HG03045 (cell line): ENCODE data around the gene COPS2.
"Not testable (repeated sequence)": the region's sequence is repeated elsewhere in the genome, so short reads cannot be mapped to it uniquely, and the experiment has no call there.

Source experiments
- ATAC-seq: cut with Tn5 transposase; IDR thresholded peaks from one replicate; pipeline ENCODE4 v1.9.1; 2021; ENCODE audit warnings: mild to moderate bottlenecking, moderate library complexity; ENCODE audit not compliant: unreplicated experiment

COPS2 gene

DNA sequence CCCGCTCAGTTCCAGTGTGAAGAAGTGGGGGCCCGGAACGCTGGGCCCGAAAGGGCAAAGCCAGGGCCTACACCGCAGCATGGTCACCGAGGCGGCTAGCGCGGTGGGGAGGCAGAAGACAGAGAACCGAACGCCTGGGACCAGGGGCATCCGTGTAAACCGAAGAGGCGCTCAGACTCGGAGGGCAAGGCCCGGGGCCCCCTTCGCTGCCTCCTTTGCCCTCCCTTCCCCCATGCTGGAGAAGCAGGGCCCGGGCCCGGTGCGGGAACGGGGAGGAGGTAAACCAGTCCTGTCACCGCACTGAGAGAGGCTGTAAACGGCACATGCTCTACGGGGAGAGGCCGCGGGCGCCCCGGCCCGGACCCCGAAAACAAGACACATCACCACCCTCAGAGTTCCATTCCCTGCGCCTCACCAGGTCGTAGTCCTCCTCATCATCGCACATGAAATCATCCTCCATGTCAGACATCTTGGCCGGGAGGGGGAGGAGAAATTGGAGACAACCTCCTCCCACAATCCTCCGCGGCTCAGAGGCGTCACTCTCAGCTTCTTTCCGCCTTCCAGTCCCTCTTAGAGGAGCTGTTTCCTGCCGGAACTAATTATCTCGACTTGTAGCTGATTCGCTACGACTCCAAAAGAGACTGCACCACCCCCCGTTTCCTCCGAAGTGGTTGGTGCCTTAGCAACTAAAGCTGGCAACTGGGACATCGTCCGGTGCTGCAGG is at the start of gene COPS2:
COPS2 (minus strand) TSS at position 490 of the 724 bp plus-strand sequence; CDS start at position 469, 21 bp downstream.
- ATAC-seq = peak; percentile 93

DNA sequence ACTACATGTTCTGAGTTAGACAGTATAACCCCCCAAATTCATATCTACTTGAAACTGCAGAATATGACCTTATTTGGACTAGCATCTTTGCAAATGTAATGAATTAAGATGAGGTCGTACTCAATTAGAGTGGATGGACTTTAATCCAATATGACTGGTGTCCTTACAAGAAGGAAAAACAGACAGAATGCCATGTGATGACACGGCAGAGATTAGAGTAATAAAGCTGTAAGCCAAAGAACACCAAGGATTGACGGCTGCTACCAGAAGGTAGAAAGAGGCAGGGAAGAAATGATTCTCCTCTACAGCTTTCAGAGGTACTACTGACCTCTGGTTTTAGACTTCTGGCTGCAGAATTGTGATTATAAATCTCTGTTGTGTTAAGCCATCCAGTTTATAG is 44.9 kb upstream of the COPS2 start:
- ATAC-seq = no peak

DNA sequence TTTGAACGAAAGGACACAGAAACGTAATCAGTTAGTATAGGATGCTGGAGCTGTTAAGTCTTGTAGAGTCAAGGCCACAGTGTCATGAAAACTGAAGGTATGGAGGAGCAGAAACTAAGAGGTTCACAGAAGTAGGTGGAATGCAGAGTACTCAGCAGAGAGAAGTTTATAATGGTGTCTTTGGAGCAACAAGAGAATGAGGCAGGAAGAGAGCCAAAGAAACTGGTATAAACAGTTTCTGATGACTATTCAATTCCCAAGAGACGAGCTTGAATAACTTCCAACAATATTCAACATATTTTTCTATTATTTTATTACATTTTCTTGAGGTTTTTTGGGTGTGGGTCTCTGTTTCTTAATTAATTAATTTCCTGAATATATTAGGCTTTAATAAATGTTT is 44.3 kb upstream of the COPS2 start:
- no peak for ATAC-seq

DNA sequence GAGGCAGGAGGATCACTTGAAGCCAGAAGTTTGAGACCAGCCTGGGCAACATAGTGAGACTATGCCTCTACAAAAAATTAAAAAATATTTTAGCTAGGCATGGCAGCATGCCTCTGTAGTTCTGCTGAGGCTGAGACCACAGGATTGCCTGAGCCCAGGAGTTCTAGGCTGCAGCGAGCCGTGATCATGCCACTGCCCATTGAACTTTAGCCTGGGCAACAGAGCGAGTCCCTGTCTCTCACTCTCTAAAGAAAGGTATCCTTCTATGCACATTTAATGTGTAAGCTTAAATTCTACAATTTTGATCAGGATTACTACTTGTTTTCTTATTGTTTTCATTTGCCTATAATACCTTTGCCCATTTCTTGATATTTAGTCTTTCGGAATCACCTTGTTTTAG is 41.5 kb upstream of the COPS2 start:
- ATAC-seq = no peak

DNA sequence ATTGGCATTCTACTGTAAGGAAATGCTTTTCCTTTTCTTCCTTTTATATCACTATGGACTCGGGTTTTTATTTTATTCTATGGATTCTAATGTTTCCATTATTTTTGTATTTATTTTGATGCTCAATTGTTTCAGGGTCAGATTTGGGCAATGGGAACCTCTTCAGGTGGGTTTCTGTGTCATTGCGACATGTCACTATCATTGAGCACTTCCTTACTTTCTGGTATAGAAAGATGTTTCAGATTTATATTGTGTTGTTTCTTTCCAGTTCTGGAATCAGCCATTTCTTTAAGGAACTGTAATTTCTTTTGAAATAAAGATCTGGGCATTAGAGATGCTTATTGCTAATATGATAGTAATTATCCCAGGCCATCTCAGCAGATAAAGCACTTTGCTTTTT is 36.5 kb upstream of the COPS2 start:
- ATAC-seq = no peak

DNA sequence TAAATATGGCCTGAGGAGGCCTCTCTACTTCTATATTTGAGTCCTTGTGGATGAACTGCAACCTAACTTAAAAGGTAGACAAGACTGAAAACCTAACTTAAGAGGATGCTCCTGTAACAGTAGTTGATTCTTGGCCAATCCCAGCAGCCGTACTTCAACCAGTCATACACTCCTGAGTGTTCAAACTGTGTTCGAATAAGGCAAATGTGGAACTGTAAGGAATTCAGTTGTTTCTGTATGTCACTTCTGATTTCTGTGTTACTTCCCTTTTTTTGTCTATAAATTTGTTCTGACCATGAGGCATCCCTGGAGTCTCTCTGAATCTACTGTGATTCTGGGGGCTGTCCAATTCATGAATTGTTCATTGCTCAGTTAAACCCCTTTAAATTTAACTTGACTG is 35.2 kb upstream of the COPS2 start:
- ATAC-seq = no peak

DNA sequence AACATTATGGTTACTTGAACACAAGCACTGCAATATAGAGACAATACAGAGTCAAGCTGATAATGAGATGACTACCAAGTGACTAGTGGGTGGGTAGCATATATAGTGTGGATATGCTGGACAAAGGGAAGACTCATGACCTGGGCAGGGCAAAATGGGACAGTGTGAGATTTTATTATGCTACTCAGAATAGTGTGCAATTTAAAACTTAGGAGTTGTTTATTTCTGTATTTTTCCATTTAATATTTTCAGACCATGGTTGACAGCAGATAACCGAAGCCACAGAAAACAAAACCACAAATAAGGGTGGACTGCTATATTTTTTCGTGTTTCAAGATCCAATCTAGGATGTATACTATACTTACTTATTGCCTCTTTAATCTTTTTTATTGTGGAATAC is 34.2 kb upstream of the COPS2 start:
- ATAC-seq = no peak

DNA sequence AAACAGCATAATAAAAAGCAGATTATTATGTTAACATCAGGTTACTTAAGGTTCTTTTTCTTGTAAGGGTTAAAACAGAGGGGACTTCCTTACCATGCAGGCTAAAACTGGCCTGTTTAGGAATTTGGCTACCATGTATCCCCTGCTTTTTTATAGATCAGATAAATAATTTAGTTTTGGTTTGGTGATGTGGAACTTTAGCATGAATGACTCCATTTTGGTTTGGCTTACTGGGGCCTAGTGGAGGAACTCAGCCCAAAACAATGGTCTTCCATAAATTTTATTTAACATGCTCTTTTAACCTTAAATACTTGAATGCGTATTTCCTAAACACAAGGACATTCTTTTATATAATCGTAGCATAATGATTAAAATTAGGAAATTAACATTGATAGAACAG is 33.5 kb upstream of the COPS2 start:
- no peak for ATAC-seq

DNA sequence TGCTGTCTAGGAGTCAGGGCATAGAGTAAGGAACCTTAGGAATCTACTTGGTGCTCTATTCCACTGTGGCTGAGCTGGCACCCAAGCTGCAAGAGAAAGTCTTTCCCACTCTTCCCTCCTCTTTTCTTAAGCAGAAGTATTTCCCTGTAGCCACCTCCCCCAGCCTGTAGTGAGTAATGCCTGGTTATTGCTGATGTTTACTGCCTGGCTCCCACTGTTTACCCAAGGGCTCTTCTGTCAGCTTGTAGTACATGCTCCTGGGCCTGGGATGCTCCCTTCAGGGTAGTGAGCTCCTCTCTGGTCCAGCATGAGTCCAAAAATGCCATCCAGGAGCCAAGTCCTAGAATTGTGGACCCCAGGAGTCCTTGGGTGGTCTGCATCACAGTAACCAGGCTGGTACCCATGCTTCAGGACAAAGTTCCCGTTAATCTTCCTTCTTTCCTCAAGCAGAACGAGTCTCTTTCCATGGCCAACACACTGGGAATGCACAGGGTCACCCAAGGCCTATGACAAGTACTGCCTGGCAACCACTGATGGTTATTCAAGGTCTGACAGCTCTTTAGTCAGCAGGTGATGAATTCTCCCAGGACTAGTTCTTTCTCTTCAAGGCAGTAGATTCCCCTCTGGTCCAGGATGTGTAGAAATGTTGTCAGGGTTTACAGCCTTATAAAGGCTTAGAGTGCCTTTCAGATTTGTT is 32.3 kb upstream of the COPS2 start:
- no peak for ATAC-seq

DNA sequence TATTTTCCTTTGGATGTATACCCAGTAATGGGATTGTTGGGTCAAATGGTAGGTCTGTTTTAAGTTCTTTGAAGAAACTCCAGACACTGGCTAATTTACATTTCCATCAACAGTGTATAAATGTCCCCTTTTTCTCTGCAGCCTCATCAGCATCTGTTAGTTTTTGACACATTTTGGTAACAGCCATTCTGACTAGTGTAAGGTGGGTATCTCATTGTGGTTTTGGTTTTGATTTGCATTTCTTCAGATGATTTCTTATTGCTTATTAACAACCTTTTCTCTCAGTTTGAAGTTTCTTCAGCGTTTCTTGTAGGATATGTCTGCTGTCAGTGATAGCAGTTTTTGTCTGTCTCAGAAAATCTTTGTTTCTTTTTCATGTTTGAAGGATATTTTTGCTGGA is 30.1 kb upstream of the COPS2 start:
- peak; percentile 47 for ATAC-seq

DNA sequence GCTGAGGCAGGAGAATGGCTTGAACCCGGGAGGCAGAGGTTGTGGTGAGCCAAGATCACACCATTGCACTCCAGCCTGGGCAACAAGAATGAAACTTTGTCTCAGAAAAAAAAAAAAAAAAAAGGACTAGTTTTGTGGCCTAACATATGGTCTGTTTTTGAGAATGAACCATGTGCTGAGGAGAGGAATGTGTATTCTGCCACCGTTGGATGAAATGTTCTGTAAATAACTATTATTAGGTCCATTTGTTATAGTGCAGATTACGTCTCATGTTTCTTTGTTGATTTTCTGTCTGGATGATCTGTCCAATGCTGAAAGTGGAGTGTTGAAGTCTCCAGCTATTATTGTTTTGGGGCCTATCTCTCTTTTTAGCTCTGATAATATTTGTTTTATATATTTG is 28.3 kb upstream of the COPS2 start:
- not testable (repeated sequence) for ATAC-seq

DNA sequence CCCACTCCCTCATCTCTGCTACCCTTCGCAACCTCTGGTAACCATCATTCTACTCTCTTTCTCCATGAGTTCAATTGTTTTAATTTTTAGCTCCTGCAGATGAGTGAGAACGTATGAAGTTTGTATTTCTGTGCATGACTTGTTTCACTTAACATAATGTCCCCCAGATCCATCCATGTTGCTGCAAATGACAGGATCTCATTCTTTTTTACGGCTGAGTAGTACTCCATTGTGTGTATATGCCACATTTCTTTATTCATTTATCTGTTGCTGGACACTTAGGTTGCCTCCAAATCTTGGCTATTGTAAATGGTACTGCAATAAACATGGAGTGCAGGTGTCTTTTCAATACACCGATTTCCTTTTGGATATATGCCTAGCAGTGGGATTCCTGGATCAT is 26.7 kb upstream of the COPS2 start:
- no peak for ATAC-seq

DNA sequence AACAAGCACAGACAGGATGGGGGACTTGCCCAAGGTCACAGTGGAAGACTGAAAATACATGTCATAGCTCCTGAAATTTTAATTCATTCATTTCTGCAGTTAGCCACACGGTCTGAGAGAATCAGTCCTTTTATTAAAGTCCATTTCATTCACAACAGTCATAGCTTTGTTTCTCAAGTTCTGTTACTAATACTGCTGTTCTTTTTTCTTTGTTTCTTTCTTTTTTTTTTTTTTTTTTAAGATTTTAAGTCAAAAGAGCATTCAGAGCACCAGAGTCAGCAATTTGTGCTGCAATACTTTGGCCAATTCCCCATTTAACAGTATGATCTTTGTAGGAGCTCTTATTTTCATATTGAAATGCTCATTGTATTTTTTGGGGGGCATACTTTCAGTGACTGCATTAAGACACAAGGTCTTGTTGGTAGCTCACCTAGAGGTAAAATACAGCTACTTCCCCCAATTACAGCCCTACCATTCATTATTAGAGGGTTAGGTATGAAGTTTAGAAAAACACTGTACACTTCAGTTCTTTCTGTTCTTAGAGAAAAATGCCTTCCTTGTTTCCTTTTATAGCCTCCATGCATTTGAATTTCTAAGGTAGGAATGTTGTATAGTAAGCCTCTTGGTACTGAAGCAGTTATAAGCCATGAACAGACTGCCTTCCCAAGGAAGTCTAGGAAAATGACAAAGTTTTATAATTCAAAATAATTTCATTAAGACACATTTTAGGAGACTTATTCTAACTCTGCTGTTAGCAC is 24.2 kb upstream of the COPS2 start:
- ATAC-seq = no peak

DNA sequence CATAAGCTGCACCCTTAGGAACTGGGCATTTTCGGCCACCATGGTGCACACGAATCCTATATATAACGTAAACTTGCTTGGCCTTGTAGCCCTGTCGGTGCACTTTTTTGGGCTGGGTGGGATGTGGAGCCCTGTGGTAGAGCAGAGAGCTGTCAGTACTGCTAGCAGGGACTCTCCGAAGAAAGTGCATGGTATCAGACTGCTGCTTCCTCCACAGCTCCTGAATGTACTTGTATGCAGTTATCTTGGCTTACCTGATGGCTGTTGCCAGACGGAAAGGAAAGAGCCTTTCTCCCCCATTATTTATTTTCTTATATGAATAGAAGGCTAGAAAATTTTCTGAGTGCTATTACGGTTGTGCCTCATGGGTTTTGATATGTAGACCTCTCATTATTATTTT is 23.1 kb upstream of the COPS2 start:
- no peak for ATAC-seq

DNA sequence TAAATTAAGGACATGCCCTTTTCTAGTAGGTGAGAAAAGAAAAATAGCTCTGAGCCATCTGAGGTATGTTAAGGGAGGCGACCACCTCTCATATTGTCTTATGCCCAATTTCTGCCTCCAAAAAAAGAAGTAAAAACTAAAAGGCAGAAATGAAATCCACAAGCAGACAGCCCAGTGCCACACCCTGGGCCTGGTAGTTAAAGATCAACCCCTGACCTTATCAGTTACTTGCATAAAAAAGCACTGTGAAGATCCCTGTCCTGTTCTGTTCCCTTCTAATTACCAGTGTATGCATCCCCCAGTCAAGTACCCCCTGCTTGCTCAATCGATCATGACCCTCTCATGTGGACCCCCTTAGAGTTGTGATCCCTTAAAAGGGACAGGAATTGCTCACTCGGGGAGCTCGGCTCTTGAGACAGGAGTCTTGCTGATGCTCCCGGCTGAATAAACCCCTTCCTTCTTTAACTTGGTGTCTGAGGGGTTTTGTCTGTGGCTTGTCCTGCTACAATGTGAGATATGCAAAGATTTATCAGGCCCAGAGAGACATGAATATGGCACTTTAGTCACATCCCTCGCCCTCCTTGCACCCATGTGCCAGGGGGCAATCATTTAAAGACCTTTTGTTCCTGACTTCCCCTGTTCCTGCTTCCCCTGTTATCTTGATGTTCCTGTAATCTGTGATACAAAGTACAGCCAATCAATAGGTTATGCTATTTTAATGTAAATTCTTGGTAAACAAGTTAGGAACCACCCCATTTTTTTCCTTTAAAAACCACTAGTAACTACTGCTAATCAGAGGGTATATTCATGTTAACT is 20.4 kb upstream of the COPS2 start:
- ATAC-seq = not testable (repeated sequence)

DNA sequence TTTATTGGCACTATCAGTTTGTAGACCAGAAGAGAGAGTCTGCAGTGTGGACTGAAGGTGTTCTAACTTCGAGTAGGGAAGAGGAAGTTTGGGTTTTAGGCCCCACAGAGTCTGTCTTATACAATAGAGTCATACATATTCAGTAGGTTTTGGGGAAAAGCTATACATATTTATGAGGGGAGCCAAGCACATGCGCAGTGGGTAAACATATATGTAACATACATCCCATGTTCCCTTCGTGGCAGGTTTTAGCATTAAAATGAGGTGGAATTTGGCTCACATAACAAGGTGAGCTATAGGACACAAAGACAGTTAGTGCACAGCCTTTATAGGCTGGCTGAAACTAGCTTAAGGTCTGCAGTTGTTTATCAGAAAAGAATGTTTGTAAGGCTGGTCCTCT is 19.5 kb upstream of the COPS2 start:
- ATAC-seq = no peak

DNA sequence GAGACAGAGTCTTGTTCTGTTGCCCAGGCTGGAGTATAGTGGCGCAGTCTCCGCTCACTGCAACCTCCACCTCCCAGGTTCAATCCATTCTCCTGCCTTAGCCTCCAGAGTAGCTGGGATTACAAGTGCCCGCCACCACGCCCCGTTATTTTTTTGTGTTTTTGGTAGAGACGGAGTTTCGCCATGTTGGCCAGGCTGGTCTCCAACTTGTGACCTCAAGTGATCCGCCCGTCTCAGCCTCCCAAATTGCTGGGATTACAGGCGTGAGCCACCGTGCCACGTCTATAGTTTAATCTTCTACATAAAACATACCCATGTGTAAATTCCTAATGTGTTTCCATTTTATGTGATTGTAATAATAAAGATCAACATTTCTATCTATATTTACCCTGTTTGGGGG is 16.4 kb upstream of the COPS2 start:
- ATAC-seq = no peak

DNA sequence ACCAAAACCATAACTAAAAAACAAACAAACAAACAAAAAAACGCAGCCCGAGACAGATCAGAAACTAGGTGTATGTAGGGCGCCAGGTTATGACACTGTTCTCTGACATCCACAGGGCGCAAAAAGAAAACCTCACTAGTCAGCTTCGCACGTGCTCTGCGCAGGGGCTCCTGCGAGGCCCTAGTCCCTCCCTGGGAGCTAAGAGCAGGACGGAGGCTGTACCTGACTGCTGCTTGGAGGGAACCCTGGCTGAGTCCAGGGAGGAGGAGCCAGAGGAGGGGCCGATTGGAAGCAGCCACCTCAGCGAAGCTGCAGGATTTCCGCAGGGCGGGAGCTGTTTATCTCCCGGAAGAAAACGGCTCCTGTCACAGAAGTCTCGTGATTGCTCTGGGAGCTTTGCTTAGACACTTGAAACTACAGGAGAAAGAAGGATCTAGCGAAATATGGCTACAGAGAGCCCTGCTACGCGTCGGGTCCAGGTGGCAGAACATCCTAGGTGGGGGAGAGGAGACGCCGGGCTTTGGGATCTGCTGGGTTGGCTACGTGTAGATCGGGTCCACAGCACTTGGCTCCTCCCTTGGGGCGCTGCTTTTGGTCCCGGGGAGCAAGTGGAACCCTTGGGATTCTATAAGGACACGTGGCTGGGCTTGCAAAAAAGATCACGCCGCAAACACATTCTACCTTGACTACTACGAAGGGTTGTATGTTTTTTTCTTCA is 14.6 kb upstream of the COPS2 start, which contains the start of gene GALK2:
GALK2 (plus strand) TSS at position 368 of the 718 bp plus-strand sequence; CDS start at position 444, 76 bp downstream.
- peak; percentile 98 for ATAC-seq

DNA sequence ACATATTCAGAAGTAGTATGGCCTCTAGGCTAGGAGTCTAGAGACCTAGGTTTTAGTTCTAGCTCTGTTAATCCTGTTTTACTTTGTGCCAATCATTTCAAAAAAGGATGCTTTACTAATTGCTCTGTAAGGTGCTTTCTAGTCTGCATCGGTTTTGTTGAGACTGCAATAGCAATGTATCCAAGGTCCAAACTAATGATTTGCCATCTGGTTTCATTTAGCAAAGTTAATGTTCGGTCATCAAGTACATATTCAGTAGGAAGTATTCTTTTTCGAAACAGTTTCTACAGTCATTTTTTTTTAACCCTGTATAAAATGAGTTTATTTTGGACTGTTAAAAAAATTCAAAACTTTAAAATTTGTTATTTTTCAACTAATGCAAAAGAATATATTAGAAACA is 12.6 kb upstream of the COPS2 start:
- ATAC-seq = no peak

DNA sequence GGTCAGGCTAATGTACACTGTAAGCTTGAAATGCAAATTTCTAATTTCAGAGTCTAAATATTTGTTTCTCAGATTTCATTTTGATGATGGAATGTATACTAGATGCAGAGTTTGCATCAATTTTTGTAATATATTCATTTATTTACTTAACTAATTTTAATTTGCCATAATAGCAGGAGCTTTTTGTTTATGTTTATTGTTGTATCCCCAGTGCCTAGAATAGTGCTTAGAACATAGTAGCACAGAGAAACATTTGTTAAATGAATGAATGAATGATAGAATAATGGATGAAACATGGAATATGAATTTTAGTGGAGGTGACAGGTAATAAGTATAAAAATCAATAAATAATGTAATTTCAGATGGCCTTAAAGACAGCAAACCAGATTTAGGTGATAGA is 9.5 kb upstream of the COPS2 start:
- no peak for ATAC-seq
